ENCODE measurements around the gene RMC1. TPM values are rescaled to one million over a fixed set of nuclear protein-coding genes. Genes with fewer than 3 reads are reported as not detected.
A peak's percentile ranks its signal among the peaks of the same experiment; 100 is the strongest.

RMC1 gene
- total and polyA plus RNA-seq, 12 donors = 12.4 to 29.6 (median 15.7) TPM

DNA sequence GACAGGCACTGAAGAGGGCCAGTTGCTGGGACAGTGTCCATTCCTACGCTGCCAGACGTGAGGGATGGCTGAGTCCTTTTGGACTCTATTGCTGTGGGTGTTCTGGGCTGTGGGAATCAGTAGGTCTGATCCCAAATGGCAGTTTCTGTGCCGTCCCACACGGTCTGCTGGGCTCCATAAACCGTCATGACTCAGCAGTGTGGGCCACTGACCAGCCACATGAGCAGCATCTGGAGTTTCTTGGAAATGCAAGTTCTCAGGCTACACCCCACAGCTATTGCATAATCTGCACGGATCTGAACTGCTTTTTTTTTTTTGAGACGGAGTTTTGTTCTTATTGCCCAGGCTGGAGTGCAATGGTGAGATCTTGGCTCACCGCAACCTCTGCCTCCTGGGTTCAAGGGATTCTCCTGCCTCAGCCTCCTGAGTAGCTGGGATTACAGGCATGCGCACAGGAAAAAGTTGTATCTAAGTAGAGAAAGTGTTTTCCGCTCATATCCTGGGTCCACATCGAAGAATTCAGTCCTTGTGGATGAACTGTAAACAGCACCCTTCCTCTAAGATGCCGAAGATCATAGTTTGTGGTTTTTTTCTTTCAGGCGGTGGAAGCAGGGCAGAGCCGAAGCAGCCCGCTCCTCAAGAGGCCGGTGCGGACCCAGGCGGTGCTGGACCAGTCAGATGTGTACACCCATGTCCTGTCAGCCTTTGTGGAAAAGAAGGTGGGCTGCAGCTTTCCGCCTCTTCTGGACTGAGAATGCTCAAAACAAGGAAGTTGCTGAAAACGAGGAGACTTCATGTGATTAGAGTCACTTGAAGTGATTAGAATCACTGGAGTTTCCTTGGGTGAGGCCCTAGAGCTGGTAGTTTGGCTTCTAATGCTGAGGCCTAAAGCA, 25.5 kb downstream of the RMC1 start:
- DNase-seq (peak in 1 of 2 donors; percentile 41), ATAC-seq (peak; percentile 45 to 93 (median 61))
- Histone ChIP-seq H3K4me1 (peaks cover 0 to 30% (median 0%) of the 10 kb centered on the region in 9 donors), H3K9me3 (no peaks in the 10 kb centered on the region), H3K27ac (peak overlapping the region in 3 of 10 donors; percentile 3 to 53 (median 33)), H3K27me3 (no peaks in the 10 kb centered on the region), H3K4me3 (no peak overlapping the region), H3K36me3 (peaks cover 0 to 100% (median 81%) of the 10 kb centered on the region in 9 donors)
- TF ChIP-seq CTCF (IDR thresholded peaks at IDR 0.05) = no peak
- 88% methylated on average over 20 of the region's 20 CpGs for WGBS, 2 donors
- intact Hi-C loops (cut with DNase I) = no loop called here

- ATAC-seq (no peak), DNase-seq (no peak)
- Histone ChIP-seq H3K27ac (peak overlapping the region in 1 of 10 donors; percentile 18), H3K36me3 (peaks cover 0 to 100% (median 79%) of the 10 kb centered on the region in 9 donors), H3K4me1 (peaks cover 0 to 26% (median 0%) of the 10 kb centered on the region in 9 donors), H3K27me3 (no peaks in the 10 kb centered on the region), H3K9me3 (no peaks in the 10 kb centered on the region), H3K4me3 (no peak overlapping the region)
- WGBS, 2 donors = 84 to 90% methylated on average over 3 of the region's 3 CpGs
- TF ChIP-seq CTCF (IDR thresholded peaks at IDR 0.05) = no peak
- intact Hi-C loops (cut with DNase I) = no loop called here
These were observed 26.3 kb downstream of the RMC1 start for GRCh38 chr18:23529604-23530003.

- intact Hi-C loops (cut with DNase I) = no loop called here
- no peak for ATAC-seq
- no peak for DNase-seq
- WGBS, 2 donors = 84 to 89% methylated on average over 7 of the region's 7 CpGs
- Histone ChIP-seq H3K4me1 (peaks cover 0 to 26% (median 0%) of the 10 kb centered on the region in 9 donors), H3K27me3 (no peaks in the 10 kb centered on the region), H3K36me3 (peaks cover 0 to 100% (median 81%) of the 10 kb centered on the region in 9 donors), H3K4me3 (no peak overlapping the region), H3K9me3 (no peaks in the 10 kb centered on the region), H3K27ac (peak overlapping the region in 1 of 10 donors; percentile 18)
- TF ChIP-seq CTCF (IDR thresholded peaks at IDR 0.05) = no peak
These were observed 26.9 kb downstream of the RMC1 start for GRCh38 chr18:23530195-23530594.

- H3K27ac ChIP-seq = peak overlapping the region in 1 of 10 donors; percentile 39
- TF ChIP-seq CTCF (IDR thresholded peaks at IDR 0.05) = no peak
- ATAC-seq = peak in 2 of 8 donors; percentile 6 to 30
- H3K9me3 ChIP-seq = no peaks in the 10 kb centered on the region
- H3K4me1 ChIP-seq = peaks cover 0 to 26% (median 0%) of the 10 kb centered on the region in 9 donors
- H3K27me3 ChIP-seq = no peaks in the 10 kb centered on the region
- intact Hi-C loops (cut with DNase I) = no loop called here
- peaks cover 0 to 100% (median 80%) of the 10 kb centered on the region in 9 donors for H3K36me3 ChIP-seq
- WGBS, 2 donors = 89 to 91% methylated on average over 13 of the region's 13 CpGs
- no peak for DNase-seq
- no peak overlapping the region for H3K4me3 ChIP-seq
These were observed 28.6 kb downstream of the RMC1 start for GRCh38 chr18:23531912-23532311.

All from heart right ventricle (tissue), 16 donors.